Measurements from ENCODE around the gene MUC5B. TPM values are rescaled to one million over a fixed set of nuclear protein-coding genes. Genes with fewer than 3 reads are reported as not detected.

Gene MUC5B
- total RNA-seq, 2 experiments from 2014 or later: not detected

- Mint-ChIP-seq H3K27ac (no peak overlapping the region), H3K4me3 (no peak overlapping the region)
- CTCF ChIA-PET: no interaction called here
Measured at GRCh38 chr11:1223346-1224110, 662 bp downstream of the MUC5B start.

GRCh38 chr11:1224111-1224490, 1.2 kb downstream of the MUC5B start:
- Mint-ChIP-seq H3K4me1 (ENCODE audit: low read depth) (no peaks in the 10 kb centered on the region), H3K27ac (no peak overlapping the region)

More at GRCh38 chr11:1223346-1224110, 662 bp downstream of the MUC5B start:
- Mint-ChIP-seq H3K9me3 (no peaks in the 10 kb centered on the region), H3K36me3 (ENCODE audit: low read depth) (no peaks in the 10 kb centered on the region), H3K4me1 (ENCODE audit: low read depth) (no peaks in the 10 kb centered on the region), H3K27me3 (peaks cover 4% of the 10 kb centered on the region)
- POLR2A ChIA-PET: no interaction called here
- DNase-seq (no peak), ATAC-seq (no peak)
- intact Hi-C loops (cut with micrococcal nuclease): no loop called here
- no peak for TF ChIP-seq CTCF (IDR thresholded peaks at IDR 0.05)

GRCh38 chr11:1224491-1225385, 1.9 kb downstream of the MUC5B start:
- ChIA-PET CTCF (no interaction called here), POLR2A (no interaction called here)
- no peak overlapping the region for H3K4me3 Mint-ChIP-seq
- H3K27me3 Mint-ChIP-seq: peaks cover 4% of the 10 kb centered on the region
- no peaks in the 10 kb centered on the region for H3K36me3 Mint-ChIP-seq (ENCODE audit: low read depth)
- no peaks in the 10 kb centered on the region for H3K4me1 Mint-ChIP-seq (ENCODE audit: low read depth)
- ATAC-seq (no peak), DNase-seq (no peak)
- H3K27ac Mint-ChIP-seq: no peak overlapping the region
- intact Hi-C loops (cut with micrococcal nuclease): no loop called here
- H3K9me3 Mint-ChIP-seq: no peaks in the 10 kb centered on the region
- no peak for TF ChIP-seq CTCF (IDR thresholded peaks at IDR 0.05)

More at GRCh38 chr11:1224111-1224490, 1.2 kb downstream of the MUC5B start:
- Mint-ChIP-seq H3K27me3 (peaks cover 4% of the 10 kb centered on the region), H3K9me3 (no peaks in the 10 kb centered on the region), H3K36me3 (ENCODE audit: low read depth) (no peaks in the 10 kb centered on the region), H3K4me3 (no peak overlapping the region)
- no peak for DNase-seq
- CTCF ChIA-PET: no interaction called here
- ATAC-seq: no peak
- POLR2A ChIA-PET: no interaction called here
- intact Hi-C loops (cut with micrococcal nuclease): no loop called here
- TF ChIP-seq CTCF (IDR thresholded peaks at IDR 0.05): no peak

GRCh38 chr11:1225386-1226225, 2.7 kb downstream of the MUC5B start:
- ChIA-PET CTCF (no interaction called here), POLR2A (no interaction called here)
- ATAC-seq (no peak), DNase-seq (no peak)
- Mint-ChIP-seq H3K27ac (no peak overlapping the region), H3K4me3 (no peak overlapping the region), H3K27me3 (peaks cover 4% of the 10 kb centered on the region), H3K4me1 (ENCODE audit: low read depth) (no peaks in the 10 kb centered on the region), H3K36me3 (ENCODE audit: low read depth) (no peaks in the 10 kb centered on the region), H3K9me3 (no peaks in the 10 kb centered on the region)
- TF ChIP-seq CTCF (IDR thresholded peaks at IDR 0.05): no peak
- intact Hi-C loops (cut with micrococcal nuclease): no loop called here
